Embryonic facial prominence (tissue), 1 donor: ENCODE data around the gene TMEM179B.
A peak's percentile ranks its signal among the peaks of the same experiment; 100 is the strongest.
"Not testable (repeated sequence)": the region's sequence is repeated elsewhere in the genome, so short reads cannot be mapped to it uniquely, and the experiment has no call there.

ENCODE experiments used
- DNase-seq: peaks from one replicate; pipeline ENCODE4 v3.0.0-alpha.2; 2016; ENCODE audit errors: extremely low spot score

Gene TMEM179B

GRCh38 chr11:62789576-62789975 is 2.4 kb downstream of the TMEM179B start:
- DNase-seq = no peak

DNA sequence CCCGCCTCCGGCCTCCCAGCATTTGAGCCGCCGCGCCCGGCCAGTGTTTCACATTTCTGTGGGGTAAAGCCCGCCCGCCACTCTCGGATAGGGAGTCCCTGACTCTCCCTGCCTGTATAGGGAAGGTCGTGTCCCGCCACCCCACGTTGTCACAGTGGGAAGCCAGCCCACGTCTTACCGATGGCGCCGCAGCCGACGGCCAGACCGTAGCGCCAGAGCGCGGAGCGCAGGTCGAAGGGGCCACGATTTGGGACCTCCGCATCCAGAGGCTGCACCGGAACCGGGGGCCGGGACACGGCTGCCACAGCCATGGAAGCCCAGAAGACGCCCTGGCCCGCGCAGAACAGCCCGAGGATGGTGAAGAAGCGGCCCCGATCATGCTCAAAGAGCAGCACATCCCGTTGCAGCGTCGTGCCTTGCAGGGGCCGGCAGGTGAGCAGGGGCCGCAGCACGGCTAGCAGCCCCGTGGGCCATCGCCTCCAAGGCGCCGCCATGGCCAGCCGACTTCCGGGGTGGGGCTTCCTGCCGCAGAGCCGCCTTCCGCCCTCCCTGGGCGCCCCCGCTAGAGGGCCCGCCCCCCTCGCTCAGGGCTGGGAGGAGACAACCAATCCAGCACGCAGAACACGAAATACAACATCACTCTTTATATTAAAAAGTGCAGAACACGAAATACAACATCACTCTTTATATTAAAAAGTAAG is 4.4 kb downstream of the TMEM179B start, which contains the start of gene TMEM223:
Gene TMEM223, minus strand, starts transcription at position 506 of the 701 bp plus-strand sequence. Its CDS starts 12 bp downstream, at position 494.
- peak; percentile 73 for DNase-seq

- no peak for DNase-seq
Observed at GRCh38 chr11:62792202-62792575, 5.0 kb downstream of the TMEM179B start.

- no peak for DNase-seq
Observed at GRCh38 chr11:62794201-62794775, 7.1 kb downstream of the TMEM179B start.

GRCh38 chr11:62796281-62796680 is 9.1 kb downstream of the TMEM179B start:
- no peak for DNase-seq

GRCh38 chr11:62799486-62799885 is 12.3 kb downstream of the TMEM179B start:
- DNase-seq = no peak

DNA sequence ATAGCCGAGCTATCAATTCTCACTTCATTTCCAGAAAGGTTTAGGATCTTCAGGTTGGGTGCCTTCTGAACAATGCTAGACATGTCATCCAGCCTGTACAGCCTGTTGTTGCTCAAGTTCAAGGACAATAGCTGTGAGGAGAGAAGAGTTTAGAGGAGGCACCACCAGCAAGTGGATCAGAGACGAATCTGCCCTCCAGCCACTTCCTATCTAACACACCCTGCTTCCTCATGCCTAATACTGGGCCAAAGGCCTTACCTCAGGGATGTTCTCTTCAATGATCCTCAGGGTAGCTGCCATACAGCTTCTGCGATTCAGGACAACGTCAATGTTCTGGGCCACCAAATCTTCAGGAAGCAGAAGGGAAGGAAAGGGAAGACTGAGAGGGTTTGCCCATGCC is 13.9 kb downstream of the TMEM179B start:
- DNase-seq = no peak

- DNase-seq = no peak
Observed at GRCh38 chr11:62804310-62805075, 17.3 kb downstream of the TMEM179B start.

- DNase-seq = peak; percentile 90
Observed at GRCh38 chr11:62805076-62805892, 18.1 kb downstream of the TMEM179B start, which contains the start of gene NXF1. NXF1 (minus strand) TSS chr11:62805440; CDS start chr11:62805356, 84 bp downstream.

DNA sequence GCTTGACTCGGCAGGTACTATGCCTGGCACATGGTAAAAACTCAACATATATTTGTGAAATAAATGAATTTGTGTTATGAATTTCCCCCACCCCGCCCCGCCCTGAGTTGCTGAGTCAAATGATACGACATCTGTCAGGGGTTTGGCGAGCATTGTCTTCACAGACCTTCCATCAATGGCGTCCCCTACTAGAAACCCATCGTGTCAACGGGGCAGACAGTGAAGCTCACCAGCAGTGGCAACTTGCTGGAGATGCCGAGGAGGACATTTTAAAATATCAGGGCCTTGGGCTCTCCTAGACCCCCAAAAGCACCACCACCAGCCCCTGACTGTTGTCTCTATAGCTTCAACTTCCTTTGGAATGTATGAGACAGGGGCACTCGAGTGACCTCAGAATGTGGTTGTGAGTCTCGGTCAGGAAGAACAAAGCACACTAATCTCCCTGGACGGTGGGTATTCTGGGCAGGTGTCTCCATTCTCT is 18.8 kb downstream of the TMEM179B start:
- DNase-seq = no peak

DNA sequence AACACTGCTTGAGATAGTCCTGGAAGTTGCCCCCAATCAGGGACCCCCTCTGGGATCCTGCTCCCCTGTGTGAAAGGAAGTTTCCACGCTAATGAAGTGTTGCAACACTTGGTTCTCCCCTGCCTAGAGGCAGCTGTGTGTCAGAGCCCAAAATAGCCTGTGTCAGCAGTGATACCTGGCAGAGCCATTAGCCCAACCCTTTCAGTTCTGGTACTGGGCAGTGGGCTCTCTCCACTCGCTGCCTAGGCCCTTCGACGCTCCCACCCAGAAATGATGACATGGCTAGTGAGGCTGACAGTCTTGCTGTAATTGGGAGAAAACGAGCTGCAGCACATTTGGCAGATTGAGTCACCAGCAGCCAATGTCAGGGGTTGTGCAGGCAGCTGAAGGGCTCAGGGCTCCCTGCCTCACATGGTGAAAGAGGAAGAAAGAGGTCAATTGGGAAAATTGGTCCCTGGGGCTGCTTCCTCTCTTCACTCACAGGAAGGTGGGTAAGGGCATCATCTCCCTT is 19.5 kb downstream of the TMEM179B start:
- no peak for DNase-seq

GRCh38 chr11:62810748-62811147 is 23.5 kb downstream of the TMEM179B start:
- no peak for DNase-seq

GRCh38 chr11:62811659-62812058 is 24.5 kb downstream of the TMEM179B start:
- DNase-seq = no peak

DNA sequence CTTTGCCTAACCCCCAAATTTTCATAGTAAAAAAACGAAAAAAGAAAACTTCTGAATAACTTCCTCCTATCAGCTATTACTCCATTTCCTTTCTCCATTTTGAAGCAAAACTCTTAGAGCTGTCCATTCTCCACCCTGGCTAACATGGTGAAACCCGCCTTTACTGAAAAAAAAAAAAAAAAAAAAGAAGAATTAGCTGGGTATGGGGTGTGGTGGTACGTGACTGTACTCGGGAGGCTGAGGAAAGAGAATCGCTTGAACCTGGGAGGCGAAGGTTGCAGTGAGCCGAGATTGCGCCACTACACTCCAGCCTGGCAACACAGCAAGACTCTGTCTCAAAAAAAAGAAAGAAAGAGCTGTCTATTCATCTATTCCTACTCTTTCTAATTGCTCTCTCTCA is 29.4 kb downstream of the TMEM179B start:
- DNase-seq = no peak

- DNase-seq = no peak
Observed at GRCh38 chr11:62817129-62817528, 29.9 kb downstream of the TMEM179B start.

- DNase-seq = no peak
Observed at GRCh38 chr11:62823677-62824076, 36.5 kb downstream of the TMEM179B start.

- DNase-seq = not testable (repeated sequence)
Observed at GRCh38 chr11:62828130-62828529, 40.9 kb downstream of the TMEM179B start.

GRCh38 chr11:62830904-62831519 is 43.8 kb downstream of the TMEM179B start:
- DNase-seq = no peak

- DNase-seq = peak; percentile 98
Observed at GRCh38 chr11:62831520-62832335, 44.5 kb downstream of the TMEM179B start, which contains the start of gene STX5. STX5 (minus strand) TSS chr11:62832051; CDS start chr11:62831243, 808 bp downstream.
